GM19099 (cell line): ENCODE results near the gene LTO1.

Experiments
- POLR2A ChIP-seq: IDR thresholded peaks from 3 replicates; pipeline ENCODE4 v1.6.1; 2011; ENCODE audit warnings: low read depth; ENCODE audit not compliant: insufficient read length; ENCODE audit errors: extremely low read depth

The LTO1 gene

DNA sequence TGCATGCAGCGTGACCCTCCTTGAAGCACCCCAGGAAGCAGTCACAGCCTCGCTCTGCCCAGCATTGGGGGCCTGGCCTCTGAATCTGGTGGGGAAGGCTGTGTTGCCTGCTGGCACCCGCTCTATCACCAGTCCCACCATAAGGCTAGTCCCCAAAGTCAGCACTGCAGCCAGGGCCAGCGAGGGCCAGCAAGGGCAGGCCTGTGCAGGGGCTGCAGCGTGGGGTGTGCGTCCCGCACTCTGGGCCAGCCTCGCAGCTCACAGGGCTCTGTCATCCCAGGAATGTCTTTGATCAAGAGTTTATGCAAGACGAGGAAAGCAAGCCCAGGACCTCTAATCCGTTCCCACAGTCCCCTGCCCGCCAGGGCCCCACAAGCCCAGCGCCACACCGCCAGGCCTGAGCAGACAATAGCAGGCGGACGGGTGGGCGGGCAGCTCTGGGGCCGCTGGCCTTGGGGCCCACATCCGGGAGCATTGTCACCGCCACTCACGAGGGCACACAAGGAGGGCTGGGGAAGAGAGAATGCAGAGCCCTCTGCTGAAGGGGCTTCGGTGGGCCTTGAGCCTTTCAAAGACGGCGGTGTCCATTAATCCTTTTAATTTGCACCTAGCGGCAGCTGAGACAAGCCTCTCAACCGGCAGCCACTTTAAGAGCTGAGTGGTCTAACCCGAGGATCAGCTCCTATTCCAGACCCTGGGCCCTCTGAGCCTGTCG is 17.1 kb downstream of the LTO1 start:
- no peak for TF ChIP-seq POLR2A

DNA sequence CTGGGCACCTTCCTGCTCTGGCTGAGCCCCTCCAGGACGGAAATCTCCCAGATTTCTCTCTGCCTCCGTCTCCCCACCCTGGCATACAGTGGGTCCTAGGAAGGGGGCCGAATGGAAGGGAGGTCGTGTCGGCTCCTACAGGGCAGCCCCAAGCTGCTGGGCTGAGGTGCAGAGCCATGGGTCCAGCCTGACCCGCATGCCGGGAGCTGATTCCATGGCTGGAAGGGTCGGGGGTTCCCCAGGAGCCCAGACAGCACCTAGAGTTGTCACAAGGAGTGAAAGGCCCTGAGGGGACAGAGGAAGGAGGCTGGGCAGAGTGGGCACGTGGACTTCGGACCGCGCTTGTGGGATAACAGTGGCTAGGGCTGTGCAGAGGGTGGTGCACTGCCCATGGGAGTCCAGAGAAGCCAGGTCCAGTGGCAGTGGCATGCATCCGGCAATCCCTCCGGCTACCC is 17.7 kb downstream of the LTO1 start:
- TF ChIP-seq POLR2A = no peak

DNA sequence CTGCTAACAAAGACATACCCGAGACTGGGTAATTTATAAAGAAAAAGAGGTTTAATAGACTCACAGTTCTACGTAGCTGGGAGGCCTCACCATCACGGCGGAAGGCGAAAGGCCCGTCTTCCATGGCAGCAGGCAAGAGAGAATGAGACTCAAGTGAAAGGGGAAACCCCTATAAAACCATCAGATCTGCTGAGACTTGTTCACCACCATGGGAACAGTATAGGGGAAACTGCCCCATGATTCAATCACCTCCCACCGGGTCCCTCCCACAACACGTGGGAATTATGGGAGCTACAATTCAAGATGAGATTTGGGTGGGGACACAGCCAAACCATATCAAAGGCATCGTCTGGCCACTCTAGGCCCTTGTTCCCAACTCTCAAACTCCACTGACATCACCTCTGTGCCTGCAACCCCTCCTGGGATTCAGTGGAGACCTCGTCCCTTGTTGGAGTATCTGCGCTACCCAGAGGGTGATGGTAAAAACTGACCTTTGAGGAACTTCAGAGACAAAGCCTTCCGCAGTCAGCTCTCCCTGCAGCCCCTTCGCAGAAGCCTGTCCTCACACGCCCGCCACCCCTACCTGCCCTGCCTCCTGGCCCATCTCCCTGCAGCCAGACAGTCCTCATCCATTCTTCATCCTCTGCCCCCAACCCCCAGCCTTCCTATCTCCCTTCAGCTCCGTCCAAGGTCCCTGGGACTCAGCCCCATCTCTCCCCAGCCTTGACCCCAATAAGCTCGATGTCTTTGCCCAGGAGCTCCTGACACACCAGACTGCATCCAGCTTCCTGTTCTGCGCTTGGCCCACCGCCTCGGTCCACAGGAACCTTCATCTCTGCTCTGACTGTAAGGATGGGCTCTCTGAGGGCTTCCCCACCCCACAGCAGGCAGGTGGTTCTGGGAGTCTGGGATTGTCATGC is 18.4 kb downstream of the LTO1 start:
- no peak for TF ChIP-seq POLR2A

DNA sequence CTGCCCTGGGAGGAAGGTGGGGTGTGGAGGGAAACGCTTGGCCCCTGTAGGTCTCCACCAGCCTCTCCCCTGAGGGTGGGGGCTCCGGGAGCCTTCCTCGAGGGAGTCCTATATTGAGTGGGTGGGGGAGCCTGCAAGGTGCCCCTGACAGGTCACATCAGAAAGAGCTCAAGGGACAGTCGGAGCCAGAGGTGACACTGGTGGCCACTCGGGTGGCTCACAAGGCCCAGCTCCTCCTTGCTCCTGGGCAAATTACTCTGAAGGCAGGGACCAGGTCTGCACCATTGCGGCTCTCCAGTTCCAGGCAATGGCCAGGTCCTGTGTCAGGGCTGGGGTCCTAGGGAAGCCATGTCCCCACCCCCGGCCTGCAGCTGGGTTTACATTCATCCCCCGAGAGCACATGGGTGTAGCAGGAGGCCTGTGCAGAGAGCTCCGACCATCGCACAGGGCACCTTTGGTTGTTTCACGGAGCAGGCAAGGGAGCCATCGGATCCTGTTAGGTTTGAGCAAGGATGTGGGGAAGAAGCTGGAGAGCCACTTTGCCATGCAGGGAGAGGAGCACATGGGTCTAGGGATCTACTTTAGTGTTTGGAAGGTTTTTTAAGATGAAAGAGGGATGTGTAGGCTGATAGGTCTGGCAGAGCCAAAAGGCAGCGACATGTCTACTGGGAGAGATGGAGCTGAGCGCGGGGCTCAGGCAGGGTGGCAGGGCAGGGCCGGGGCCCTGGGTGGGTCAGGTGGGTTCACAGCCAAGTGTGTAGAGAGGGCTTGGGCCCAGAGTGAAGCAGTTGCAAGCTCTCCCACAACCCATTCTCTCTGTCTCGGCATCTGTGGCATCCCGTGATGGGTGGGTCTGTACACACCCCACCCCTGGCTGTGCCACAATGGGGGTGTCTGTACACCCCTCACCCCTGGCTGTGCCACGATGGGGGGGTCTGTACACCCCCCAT is 19.4 kb downstream of the LTO1 start:
- TF ChIP-seq POLR2A = no peak

DNA sequence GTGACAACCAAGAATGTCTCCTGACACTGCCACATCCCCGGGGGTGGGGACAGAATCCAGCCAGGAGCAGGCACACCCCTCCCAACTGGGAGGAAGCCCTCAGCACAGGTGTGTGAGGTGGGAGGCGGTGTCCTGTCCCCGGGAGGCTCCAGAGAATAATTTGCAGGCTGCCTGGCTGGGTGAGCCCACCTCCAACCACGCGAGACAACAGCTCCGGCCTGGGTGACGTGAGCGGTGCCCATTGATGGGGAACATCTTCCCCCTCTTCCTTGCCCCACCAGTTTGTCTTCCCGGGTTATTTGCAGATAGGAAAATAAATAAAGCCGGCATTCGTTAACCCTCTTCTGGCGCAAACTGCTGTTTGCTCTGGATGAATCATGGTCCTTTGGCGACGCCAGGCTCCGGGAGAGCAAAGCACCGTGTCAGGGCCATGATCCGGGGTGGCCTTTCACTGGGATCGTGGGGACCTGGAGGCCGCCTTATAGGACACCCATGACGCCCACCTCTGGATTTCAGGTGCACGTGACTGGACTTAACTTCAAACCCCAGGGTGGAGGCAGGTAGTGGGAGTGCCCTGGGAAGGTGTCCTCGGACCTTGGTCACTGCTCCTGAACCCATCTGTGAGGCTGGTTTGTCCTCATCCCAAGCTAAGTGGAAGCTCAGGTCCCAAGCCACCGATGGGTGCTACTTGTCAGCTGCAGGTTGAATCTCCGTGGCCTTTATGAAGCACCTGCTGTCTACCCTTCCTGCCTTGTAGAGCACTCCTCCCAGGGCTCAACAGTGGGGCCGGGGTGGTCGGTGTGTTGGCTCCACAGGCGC is 20.3 kb downstream of the LTO1 start:
- no peak for TF ChIP-seq POLR2A

DNA sequence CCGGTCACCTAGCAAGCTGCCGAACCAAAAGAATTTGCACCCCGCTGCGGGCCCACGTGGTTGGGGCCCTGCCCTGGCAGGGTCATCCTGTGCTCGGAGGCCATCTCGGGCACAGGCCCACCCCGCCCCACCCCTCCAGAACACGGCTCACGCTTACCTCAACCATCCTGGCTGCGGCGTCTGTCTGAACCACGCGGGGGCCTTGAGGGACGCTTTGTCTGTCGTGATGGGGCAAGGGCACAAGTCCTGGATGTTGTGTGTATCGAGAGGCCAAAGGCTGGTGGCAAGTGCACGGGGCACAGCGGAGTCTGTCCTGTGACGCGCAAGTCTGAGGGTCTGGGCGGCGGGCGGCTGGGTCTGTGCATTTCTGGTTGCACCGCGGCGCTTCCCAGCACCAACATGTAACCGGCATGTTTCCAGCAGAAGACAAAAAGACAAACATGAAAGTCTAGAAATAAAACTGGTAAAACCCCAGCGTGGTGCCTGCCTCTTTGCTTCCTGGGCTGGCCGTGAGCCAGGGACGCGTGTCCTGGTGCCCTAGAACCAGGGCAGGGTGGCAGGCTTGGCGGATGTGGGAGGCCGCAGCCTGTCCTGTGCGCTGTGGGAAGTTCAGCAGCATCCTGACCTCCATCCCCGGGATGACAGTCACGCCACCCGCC is 21.0 kb downstream of the LTO1 start:
- TF ChIP-seq POLR2A = no peak

DNA sequence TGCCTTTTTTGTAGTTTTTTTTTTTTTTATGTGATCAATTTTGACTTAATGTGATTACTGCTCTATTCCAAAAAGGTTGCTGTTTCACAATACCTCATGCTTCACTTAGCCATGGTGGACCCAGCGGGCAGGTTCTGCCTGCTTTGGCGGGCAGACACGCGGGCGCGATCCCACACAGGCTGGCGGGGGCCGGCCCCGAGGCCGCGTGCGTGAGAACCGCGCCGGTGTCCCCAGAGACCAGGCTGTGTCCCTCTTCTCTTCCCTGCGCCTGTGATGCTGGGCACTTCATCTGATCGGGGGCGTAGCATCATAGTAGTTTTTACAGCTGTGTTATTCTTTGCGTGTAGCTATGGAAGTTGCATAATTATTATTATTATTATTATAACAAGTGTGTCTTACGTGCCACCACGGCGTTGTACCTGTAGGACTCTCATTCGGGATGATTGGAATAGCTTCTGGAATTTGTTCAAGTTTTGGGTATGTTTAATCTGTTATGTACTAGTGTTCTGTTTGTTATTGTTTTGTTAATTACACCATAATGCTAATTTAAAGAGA is 21.7 kb downstream of the LTO1 start:
- TF ChIP-seq POLR2A = no peak

DNA sequence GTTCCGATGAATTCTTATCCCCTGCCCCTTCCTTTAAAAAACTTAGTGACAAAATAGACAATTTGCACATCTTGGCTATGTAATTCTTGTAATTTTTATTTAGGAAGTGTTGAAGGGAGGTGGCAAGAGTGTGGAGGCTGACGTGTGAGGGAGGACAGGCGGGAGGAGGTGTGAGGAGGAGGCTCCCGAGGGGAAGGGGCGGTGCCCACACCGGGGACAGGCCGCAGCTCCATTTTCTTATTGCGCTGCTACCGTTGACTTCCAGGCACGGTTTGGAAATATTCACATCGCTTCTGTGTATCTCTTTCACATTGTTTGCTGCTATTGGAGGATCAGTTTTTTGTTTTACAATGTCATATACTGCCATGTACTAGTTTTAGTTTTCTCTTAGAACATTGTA is 22.2 kb downstream of the LTO1 start:
- no peak for TF ChIP-seq POLR2A

DNA sequence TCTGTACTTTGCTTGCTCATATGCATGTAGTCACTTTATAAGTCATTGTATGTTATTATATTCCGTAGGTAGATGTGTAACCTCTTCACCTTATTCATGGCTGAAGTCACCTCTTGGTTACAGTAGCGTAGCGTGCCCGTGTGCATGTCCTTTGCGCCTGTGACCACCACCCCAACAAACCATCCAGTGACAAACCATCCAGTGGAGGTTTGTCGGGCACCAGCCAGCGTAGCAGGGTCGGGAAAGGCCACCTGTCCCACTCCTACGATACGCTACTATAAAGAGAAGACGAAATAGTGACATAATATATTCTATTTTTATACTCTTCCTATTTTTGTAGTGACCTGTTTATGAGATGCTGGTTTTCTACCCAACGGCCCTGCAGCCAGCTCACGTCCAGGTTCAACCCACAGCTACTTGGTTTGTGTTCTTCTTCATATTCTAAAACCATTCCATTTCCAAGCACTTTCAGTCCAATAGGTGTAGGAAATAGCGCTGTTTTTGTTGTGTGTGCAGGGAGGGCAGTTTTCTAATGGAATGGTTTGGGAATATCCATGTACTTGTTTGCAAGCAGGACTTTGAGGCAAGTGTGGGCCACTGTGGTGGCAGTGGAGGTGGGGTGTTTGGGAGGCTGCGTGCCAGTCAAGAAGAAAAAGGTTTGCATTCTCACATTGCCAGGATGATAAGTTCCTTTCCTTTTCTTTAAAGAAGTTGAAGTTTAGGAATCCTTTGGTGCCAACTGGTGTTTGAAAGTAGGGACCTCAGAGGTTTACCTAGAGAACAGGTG is 23.1 kb downstream of the LTO1 start:
- TF ChIP-seq POLR2A = no peak

DNA sequence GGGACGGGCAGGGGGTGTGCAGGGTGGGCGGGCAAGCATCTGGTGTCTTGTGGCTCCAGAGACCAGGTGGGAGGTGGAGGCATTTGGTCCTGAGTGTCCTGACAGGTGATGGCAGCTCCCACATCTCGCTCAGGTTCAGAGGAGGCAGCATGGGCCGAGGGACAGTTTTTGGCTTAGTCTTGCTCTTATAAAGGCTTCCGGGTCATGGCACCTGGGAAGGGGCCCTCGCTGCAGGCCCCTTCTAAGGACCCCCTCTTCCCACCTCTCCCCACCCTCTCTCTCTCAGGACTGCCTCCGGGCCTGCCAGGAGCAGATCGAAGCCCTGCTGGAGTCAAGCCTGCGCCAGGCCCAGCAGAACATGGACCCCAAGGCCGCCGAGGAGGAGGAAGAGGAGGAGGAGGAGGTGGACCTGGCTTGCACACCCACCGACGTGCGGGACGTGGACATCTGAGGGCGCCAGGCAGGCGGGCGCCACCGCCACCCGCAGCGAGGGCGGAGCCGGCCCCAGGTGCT is 24.3 kb downstream of the LTO1 start:
- no peak for TF ChIP-seq POLR2A

DNA sequence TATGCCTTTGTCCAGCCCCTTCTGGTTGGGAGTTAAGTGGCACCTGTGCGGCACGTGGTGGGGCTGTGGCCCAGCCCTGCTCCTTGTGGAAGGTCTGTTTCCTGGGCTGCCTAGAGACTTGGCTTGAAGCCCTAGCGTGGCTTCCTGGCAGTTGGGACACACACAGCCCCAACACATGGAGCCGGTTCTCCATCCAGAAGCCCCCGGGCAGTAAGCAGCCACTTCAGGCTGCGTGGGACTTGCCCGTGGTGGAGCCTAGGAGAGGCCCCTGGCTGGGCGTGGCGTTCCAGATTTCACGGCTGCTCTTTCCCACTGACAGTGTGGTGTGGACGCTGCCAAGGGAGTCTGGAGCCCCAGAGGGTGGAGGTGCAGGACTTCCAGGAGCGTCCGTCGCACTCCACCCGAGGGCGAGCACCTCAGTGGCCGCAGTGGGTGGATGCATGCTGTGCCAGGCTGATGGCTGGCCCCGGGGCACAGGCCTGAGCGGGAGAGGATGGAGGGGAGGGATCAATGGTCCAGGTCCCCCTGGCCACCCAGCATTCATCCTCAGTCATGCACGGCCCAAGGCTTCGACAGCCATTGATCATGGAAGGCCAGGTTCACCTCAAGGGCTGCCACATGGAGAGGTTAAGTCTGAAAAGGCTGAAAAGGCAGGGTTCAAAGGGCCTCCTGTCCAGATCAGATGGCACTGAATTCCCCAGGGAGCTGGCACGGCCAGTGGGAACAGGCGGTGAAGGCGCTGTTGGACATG is 24.9 kb downstream of the LTO1 start:
- TF ChIP-seq POLR2A = no peak

DNA sequence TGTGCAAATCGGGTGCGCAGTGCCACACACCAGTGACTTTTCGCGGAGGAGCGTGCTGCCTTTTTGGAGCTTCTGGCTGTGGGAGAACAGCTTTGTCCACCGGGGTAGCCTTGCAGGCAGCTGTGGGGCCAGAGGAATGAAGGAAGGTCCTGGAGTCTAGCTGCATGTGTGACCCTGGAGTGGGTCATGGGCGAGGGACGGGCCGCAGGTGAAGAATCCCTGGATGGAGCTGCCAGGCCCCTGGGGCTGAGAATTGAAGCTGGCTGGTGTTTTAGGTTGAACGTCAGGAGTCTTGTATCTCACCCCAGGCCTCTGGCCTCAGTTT is 25.6 kb downstream of the LTO1 start:
- TF ChIP-seq POLR2A = no peak
